OCI-LY7 (cell line): Measurements from ENCODE around the gene DUSP9. TPM values are rescaled to one million over a fixed set of nuclear protein-coding genes. Genes with fewer than 3 reads are reported as not detected.

Experiments used
- BruUV-seq: library from RNA; stranded (reverse); fragments of 400-500 nt; replicated peaks from 2 replicates; lab custom pipeline; 2021; lab: Mats Ljungman, UMichigan
- CTCF ChIA-PET: fragments of 300-600 bp; sonication (Branson Sonifier 250); formaldehyde crosslinking; loops from one replicate; lab custom pipeline; 2022; ENCODE audit warnings: antibody characterized with exemption; ENCODE audit not compliant: unreplicated experiment; lab: Charles Lee
- POLR2A ChIA-PET: fragments of 300-600 bp; sonication (Branson Sonifier 250); formaldehyde crosslinking; loops from one replicate; lab custom pipeline; 2022; ENCODE audit warnings: antibody characterized with exemption; lab: Charles Lee
- DNase-seq: peaks from one replicate; pipeline ENCODE4 v3.0.0-alpha.2; 2015; ENCODE audit warnings: low spot score
- H2AFZ ChIP-seq: fragments of 200-600 bp; sonication (generic), shearing (Covaris generic); 2 replicates; pipeline ENCODE4 v1.6.1; 2014; ENCODE audit warnings: mild to moderate bottlenecking, antibody characterized with exemption, low read length, moderate library complexity
- H3K27ac ChIP-seq: fragments of 200-600 bp; sonication (generic); 2 replicates; pipeline ENCODE4 v1.5.1; 2014; ENCODE audit warnings: mixed run types, low read depth, mild to moderate bottlenecking, moderate library complexity, low read length, inconsistent platforms; ENCODE audit not compliant: poor library complexity, severe bottlenecking
- H3K36me3 ChIP-seq: fragments of 200-600 bp; sonication (generic); 2 replicates; pipeline ENCODE4 v1.6.1; 2014; ENCODE audit warnings: mild to moderate bottlenecking, antibody characterized with exemption, low read length, moderate library complexity, mixed read lengths; ENCODE audit not compliant: insufficient read depth
- H3K4me1 ChIP-seq: fragments of 200-600 bp; sonication (generic); 2 replicates; pipeline ENCODE4 v1.5.1; 2014; ENCODE audit warnings: mild to moderate bottlenecking, low read length; ENCODE audit not compliant: insufficient read depth, poor library complexity, severe bottlenecking
- H3K4me2 ChIP-seq: fragments of 200-600 bp; sonication (generic); 2 replicates; pipeline ENCODE4 v1.6.1; 2014; ENCODE audit warnings: mild to moderate bottlenecking, low read length
- H3K4me3 ChIP-seq: fragments of 200-600 bp; sonication (generic); 2 replicates; pipeline ENCODE4 v1.5.1; 2014; ENCODE audit warnings: mild to moderate bottlenecking, low read depth, low read length; ENCODE audit not compliant: poor library complexity, severe bottlenecking
- H3K79me2 ChIP-seq: fragments of 200-600 bp; sonication (generic); 2 replicates; pipeline ENCODE4 v1.6.1; 2016; ENCODE audit warnings: low read depth, mild to moderate bottlenecking, low read length, moderate library complexity, mixed read lengths; ENCODE audit not compliant: insufficient read depth
- H3K9me2 ChIP-seq: fragments of 200-600 bp; sonication (generic); 2 replicates; pipeline ENCODE4 v1.6.1; 2016; ENCODE audit warnings: mild to moderate bottlenecking, low read length, mixed read lengths; ENCODE audit not compliant: insufficient read depth
- H3K9me3 ChIP-seq: fragments of 200-600 bp; sonication (generic); 2 replicates; pipeline ENCODE4 v1.6.1; 2014; ENCODE audit warnings: mild to moderate bottlenecking, mixed run types, low read length, mixed read lengths
- H4K20me1 ChIP-seq: fragments of 200-600 bp; sonication (generic); 2 replicates; pipeline ENCODE4 v1.6.1; 2014; ENCODE audit warnings: mild to moderate bottlenecking, antibody characterized with exemption, low read length, moderate library complexity, mixed read lengths; ENCODE audit not compliant: insufficient read depth
- EZH2phosphoT487 ChIP-seq: fragments of 200-600 bp; sonication (generic); IDR thresholded peaks from 2 replicates; pipeline ENCODE4 v1.6.1; 2018; ENCODE audit warnings: low read depth, borderline replicate concordance, mild to moderate bottlenecking, mixed run types, antibody characterized with exemption, low read length, moderate library complexity, mixed read lengths
- intact Hi-C: fragments of 100-400 bp; cut with micrococcal nuclease; formaldehyde crosslinking; loops from one replicate; pipeline ENCODE4 v1.10.0; 2022; ENCODE audit not compliant: unreplicated experiment
- total RNA-seq, 2 experiments: library from RNA; depleted of rRNA in 1 of 2; stranded (reverse); fragments of >200 nt in 1 of 2; shearing (Covaris generic) in 1 of 2; gene quantifications; 2 replicates each; pipeline ENCODE4 v1.2.3, GENCODE V29; 2014 to 2022
- TF ChIP-seq, protein P1 (sequence below): fragments of 200-600 bp; sonication (generic); conservative IDR thresholded peaks from 2 replicates; pipeline ENCODE4 v1.5.1; 2014; ENCODE audit warnings: mild to moderate bottlenecking, antibody characterized with exemption, low read length, moderate library complexity, mixed read lengths

The DUSP9 gene
- total RNA-seq, 2 experiments from 2014 or later = not detected

GRCh38 chrX:153622661-153623309 lies 24.2 kb upstream of the DUSP9 start:
- Histone ChIP-seq H3K36me3 (no peaks in the 10 kb centered on the region), H2AFZ (no peak overlapping the region), H3K4me3 (no peak overlapping the region), H3K9me2 (no peaks in the 10 kb centered on the region), H4K20me1 (no peaks in the 10 kb centered on the region), H3K4me2 (no peak overlapping the region), H3K79me2 (no peaks in the 10 kb centered on the region), H3K27ac (no peak overlapping the region), H3K4me1 (no peaks in the 10 kb centered on the region), H3K9me3 (no peaks in the 10 kb centered on the region)
- BruUV-seq = no TSS peak
- no peak for DNase-seq
- intact Hi-C loops = no loop called here
- TF ChIP-seq EZH2phosphoT487 = no peak
- TF ChIP-seq, protein P1, sequence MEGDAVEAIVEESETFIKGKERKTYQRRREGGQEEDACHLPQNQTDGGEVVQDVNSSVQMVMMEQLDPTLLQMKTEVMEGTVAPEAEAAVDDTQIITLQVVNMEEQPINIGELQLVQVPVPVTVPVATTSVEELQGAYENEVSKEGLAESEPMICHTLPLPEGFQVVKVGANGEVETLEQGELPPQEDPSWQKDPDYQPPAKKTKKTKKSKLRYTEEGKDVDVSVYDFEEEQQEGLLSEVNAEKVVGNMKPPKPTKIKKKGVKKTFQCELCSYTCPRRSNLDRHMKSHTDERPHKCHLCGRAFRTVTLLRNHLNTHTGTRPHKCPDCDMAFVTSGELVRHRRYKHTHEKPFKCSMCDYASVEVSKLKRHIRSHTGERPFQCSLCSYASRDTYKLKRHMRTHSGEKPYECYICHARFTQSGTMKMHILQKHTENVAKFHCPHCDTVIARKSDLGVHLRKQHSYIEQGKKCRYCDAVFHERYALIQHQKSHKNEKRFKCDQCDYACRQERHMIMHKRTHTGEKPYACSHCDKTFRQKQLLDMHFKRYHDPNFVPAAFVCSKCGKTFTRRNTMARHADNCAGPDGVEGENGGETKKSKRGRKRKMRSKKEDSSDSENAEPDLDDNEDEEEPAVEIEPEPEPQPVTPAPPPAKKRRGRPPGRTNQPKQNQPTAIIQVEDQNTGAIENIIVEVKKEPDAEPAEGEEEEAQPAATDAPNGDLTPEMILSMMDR = no peak
- POLR2A ChIA-PET = no interaction called here
- CTCF ChIA-PET = no interaction called here

GRCh38 chrX:153623310-153624029 lies 23.5 kb upstream of the DUSP9 start:
- H4K20me1 ChIP-seq = no peaks in the 10 kb centered on the region
- intact Hi-C loops = no loop called here
- no peaks in the 10 kb centered on the region for H3K9me2 ChIP-seq
- H3K79me2 ChIP-seq = no peaks in the 10 kb centered on the region
- DNase-seq = no peak
- H3K9me3 ChIP-seq = no peaks in the 10 kb centered on the region
- CTCF ChIA-PET = no interaction called here
- POLR2A ChIA-PET = no interaction called here
- no peak overlapping the region for H2AFZ ChIP-seq
- H3K4me2 ChIP-seq = no peak overlapping the region
- BruUV-seq = no TSS peak
- H3K4me3 ChIP-seq = no peak overlapping the region
- TF ChIP-seq, protein P1 = no peak
- TF ChIP-seq EZH2phosphoT487 = no peak
- no peaks in the 10 kb centered on the region for H3K36me3 ChIP-seq
- H3K4me1 ChIP-seq = no peaks in the 10 kb centered on the region
- no peak overlapping the region for H3K27ac ChIP-seq
